WTC11 (cell line): ENCODE data around the gene CDCP1. TPM values are rescaled to one million over a fixed set of nuclear protein-coding genes. Genes with fewer than 3 reads are reported as not detected.

Experiments used
- ATAC-seq: fragments of 200-7000 bp; cut with Tn5 transposase; 2 replicates; pipeline ENCODE4 v1.10.0; 2021; ENCODE audit warnings: mild to moderate bottlenecking, moderate library complexity
- CTCF ChIA-PET: fragments of 300-600 bp; sonication (Branson Sonifier 250); formaldehyde crosslinking; loops from one replicate; lab custom pipeline; 2021; ENCODE audit warnings: antibody characterized with exemption; lab: Charles Lee
- POLR2A ChIA-PET: fragments of 350-600 bp; sonication (Branson Sonifier 250); formaldehyde crosslinking; loops from one replicate; lab custom pipeline; 2021; ENCODE audit warnings: antibody characterized with exemption; lab: Charles Lee
- DNase-seq: peaks from one replicate; pipeline ENCODE4 v3.0.0; 2021; ENCODE audit warnings: low spot score
- H3K27ac Mint-ChIP-seq: 2 replicates; pipeline ENCODE4 v1.8.0; 2021; ENCODE audit warnings: mixed read lengths
- H3K27me3 Mint-ChIP-seq: 2 replicates; pipeline ENCODE4 v1.8.0; 2021; ENCODE audit warnings: low read depth, mild to moderate bottlenecking, moderate library complexity, mixed read lengths
- H3K36me3 Mint-ChIP-seq: 2 replicates; pipeline ENCODE4 v1.8.0; 2021; ENCODE audit warnings: mixed read lengths
- H3K4me1 Mint-ChIP-seq: 2 replicates; pipeline ENCODE4 v1.8.0; 2022; ENCODE audit warnings: mixed read lengths
- H3K4me3 Mint-ChIP-seq: 2 replicates; pipeline ENCODE4 v1.8.0; 2021; ENCODE audit warnings: mild to moderate bottlenecking, moderate library complexity, mixed read lengths
- H3K9me3 Mint-ChIP-seq: 2 replicates; pipeline ENCODE4 v1.8.0; 2021; ENCODE audit warnings: mixed read lengths
- ATF1 ChIP-seq: sonication (generic); formaldehyde crosslinking; IDR thresholded peaks from 2 replicates; pipeline ENCODE4 v1.8.1; 2023; ENCODE audit warnings: mild to moderate bottlenecking, moderate library complexity, missing genetic modification reagents
- ATF3 ChIP-seq: sonication (generic); formaldehyde crosslinking; conservative IDR thresholded peaks from 2 replicates; pipeline ENCODE4 v1.8.1; 2022; ENCODE audit warnings: mild to moderate bottlenecking, missing genetic modification reagents
- CBFB ChIP-seq: sonication (generic); formaldehyde crosslinking; IDR thresholded peaks from 2 replicates; pipeline ENCODE4 v1.8.1; 2022; ENCODE audit warnings: mild to moderate bottlenecking, low read depth, missing genetic modification reagents
- ELF4 ChIP-seq: sonication (generic); formaldehyde crosslinking; IDR thresholded peaks from 2 replicates; pipeline ENCODE4 v1.8.1; 2022; ENCODE audit warnings: low read depth, mild to moderate bottlenecking, moderate library complexity, missing genetic modification reagents
- ESRRA ChIP-seq: sonication (generic); formaldehyde crosslinking; IDR thresholded peaks from 2 replicates; pipeline ENCODE4 v1.8.1; 2022; ENCODE audit warnings: mild to moderate bottlenecking, missing genetic modification reagents, borderline replicate concordance
- FOXK1 ChIP-seq: sonication (generic); formaldehyde crosslinking; IDR thresholded peaks from 2 replicates; pipeline ENCODE4 v1.8.0; 2022; ENCODE audit warnings: mild to moderate bottlenecking, moderate library complexity, missing genetic modification reagents
- FOXP1 ChIP-seq: sonication (generic); formaldehyde crosslinking; IDR thresholded peaks from 2 replicates; pipeline ENCODE4 v1.8.0; 2022; ENCODE audit warnings: missing genetic modification reagents, mild to moderate bottlenecking, moderate library complexity, borderline replicate concordance
- GRHL2 ChIP-seq: fragments of 250-450 bp; sonication (Bioruptor Pico); IDR thresholded peaks from 2 replicates; pipeline ENCODE4 v1.8.0; 2022; ENCODE audit warnings: mild to moderate bottlenecking, moderate library complexity; ENCODE audit not compliant: insufficient replicate concordance, severe bottlenecking
- KAT7 ChIP-seq: sonication (generic); formaldehyde crosslinking; IDR thresholded peaks from 2 replicates; pipeline ENCODE4 v1.8.1; 2023; ENCODE audit warnings: missing genetic modification reagents, mild to moderate bottlenecking, borderline replicate concordance
- NFYB ChIP-seq: sonication (generic); formaldehyde crosslinking; conservative IDR thresholded peaks from 2 replicates; pipeline ENCODE4 v1.8.0; 2022; ENCODE audit warnings: low read depth, missing genetic modification reagents
- NR1H2 ChIP-seq: sonication (generic); formaldehyde crosslinking; IDR thresholded peaks from 2 replicates; pipeline ENCODE4 v1.9.0; 2021; ENCODE audit warnings: mild to moderate bottlenecking, moderate library complexity, missing genetic modification reagents
- RORB ChIP-seq: fragments of 250-450 bp; sonication (Bioruptor Pico); IDR thresholded peaks from 2 replicates; pipeline ENCODE4 v1.9.0; 2021; ENCODE audit warnings: mild to moderate bottlenecking
- ZBTB21 ChIP-seq: sonication (generic); formaldehyde crosslinking; IDR thresholded peaks from 2 replicates; pipeline ENCODE4 v1.8.1; 2023; ENCODE audit warnings: mild to moderate bottlenecking, missing genetic modification reagents, borderline replicate concordance
- ZNF671 ChIP-seq: fragments of 250-450 bp; sonication (Bioruptor Pico); IDR thresholded peaks from 2 replicates; pipeline ENCODE4 v1.8.0; 2021; ENCODE audit warnings: mild to moderate bottlenecking
- total RNA-seq: library from RNA; stranded (reverse); gene quantifications from 3 replicates; pipeline ENCODE4 v1.2.3, GENCODE V29; 2021
- TF ChIP-seq, protein P1 (sequence below): sonication (generic); formaldehyde crosslinking; IDR thresholded peaks from 2 replicates; pipeline ENCODE4 v1.8.1; 2023; ENCODE audit warnings: mild to moderate bottlenecking, missing genetic modification reagents
- TF ChIP-seq, protein P2 (sequence below): sonication (generic); formaldehyde crosslinking; IDR thresholded peaks from 2 replicates; pipeline ENCODE4 v1.8.0; 2022; ENCODE audit warnings: mild to moderate bottlenecking, missing genetic modification reagents
- TF ChIP-seq, protein P3 (sequence below): sonication (generic); formaldehyde crosslinking; IDR thresholded peaks from 2 replicates; pipeline ENCODE4 v1.8.1; 2022; ENCODE audit warnings: mild to moderate bottlenecking, moderate library complexity, missing genetic modification reagents
- TF ChIP-seq, protein P4 (sequence below): sonication (generic); formaldehyde crosslinking; IDR thresholded peaks from 2 replicates; pipeline ENCODE4 v1.8.1; 2022; ENCODE audit warnings: mild to moderate bottlenecking, missing genetic modification reagents, moderate library complexity, borderline replicate concordance

Gene CDCP1
- total RNA-seq, 1 experiment from 2014 or later: 14.6 TPM

- TF ChIP-seq, protein P1, sequence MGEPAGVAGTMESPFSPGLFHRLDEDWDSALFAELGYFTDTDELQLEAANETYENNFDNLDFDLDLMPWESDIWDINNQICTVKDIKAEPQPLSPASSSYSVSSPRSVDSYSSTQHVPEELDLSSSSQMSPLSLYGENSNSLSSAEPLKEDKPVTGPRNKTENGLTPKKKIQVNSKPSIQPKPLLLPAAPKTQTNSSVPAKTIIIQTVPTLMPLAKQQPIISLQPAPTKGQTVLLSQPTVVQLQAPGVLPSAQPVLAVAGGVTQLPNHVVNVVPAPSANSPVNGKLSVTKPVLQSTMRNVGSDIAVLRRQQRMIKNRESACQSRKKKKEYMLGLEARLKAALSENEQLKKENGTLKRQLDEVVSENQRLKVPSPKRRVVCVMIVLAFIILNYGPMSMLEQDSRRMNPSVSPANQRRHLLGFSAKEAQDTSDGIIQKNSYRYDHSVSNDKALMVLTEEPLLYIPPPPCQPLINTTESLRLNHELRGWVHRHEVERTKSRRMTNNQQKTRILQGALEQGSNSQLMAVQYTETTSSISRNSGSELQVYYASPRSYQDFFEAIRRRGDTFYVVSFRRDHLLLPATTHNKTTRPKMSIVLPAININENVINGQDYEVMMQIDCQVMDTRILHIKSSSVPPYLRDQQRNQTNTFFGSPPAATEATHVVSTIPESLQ (CRISPR knock-in tag): no peak
- TF ChIP-seq ESRRA (CRISPR knock-in tag) (no peak), GRHL2 (CRISPR knock-in tag) (no peak)
These were observed 23.1 kb upstream of the CDCP1 start (continued) for GRCh38 chr3:45169125-45169904.

DNA sequence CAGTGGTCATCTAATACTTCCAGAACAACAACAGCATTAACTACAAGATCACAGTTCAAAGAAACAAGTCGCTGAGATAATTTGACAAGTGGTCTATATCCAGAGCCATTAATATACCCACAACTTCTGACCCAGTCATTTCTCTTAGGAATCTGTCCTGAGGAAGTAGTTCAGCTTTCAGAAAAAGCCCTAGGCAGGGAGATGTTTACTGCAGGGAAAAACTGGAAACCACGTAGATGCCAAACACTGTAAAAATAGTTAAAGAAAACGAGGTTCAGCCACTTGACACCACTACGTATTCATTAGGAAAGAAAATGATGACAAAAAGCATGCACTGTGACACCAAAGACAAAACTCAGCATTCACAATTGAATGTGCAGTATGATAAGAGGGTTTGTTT, 22.3 kb upstream of the CDCP1 start:
- CTCF ChIA-PET: interaction anchor here (0.6 kb wide), 1 partner anchor 42 kb away, joined by 3 read pairs; no protein-coding TSS in a partner anchor
- TF ChIP-seq RORB (CRISPR knock-in tag): no peak
- TF ChIP-seq, protein P2, sequence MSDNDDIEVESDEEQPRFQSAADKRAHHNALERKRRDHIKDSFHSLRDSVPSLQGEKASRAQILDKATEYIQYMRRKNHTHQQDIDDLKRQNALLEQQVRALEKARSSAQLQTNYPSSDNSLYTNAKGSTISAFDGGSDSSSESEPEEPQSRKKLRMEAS: no peak
- TF ChIP-seq ZBTB21 (CRISPR knock-in tag): no peak
- TF ChIP-seq NR1H2 (CRISPR knock-in tag): no peak
- TF ChIP-seq CBFB (CRISPR knock-in tag): no peak
- no peak for TF ChIP-seq NFYB (CRISPR knock-in tag)
- no peak for TF ChIP-seq ZNF671 (CRISPR knock-in tag)
- TF ChIP-seq, all 79 proteins: peak for 0
- POLR2A ChIA-PET: no interaction called here
- DNase-seq (no peak), ATAC-seq (no peak)
- H3K4me1 Mint-ChIP-seq: peaks cover 17% of the 10 kb centered on the region
- H3K4me3 Mint-ChIP-seq: no peak overlapping the region
- no peak overlapping the region for H3K27ac Mint-ChIP-seq
- no peaks in the 10 kb centered on the region for H3K9me3 Mint-ChIP-seq
- no peaks in the 10 kb centered on the region; the same call in 1 of the 2 replicates for H3K27me3 Mint-ChIP-seq
- no peaks in the 10 kb centered on the region for H3K36me3 Mint-ChIP-seq

GRCh38 chr3:45167011-45167911, 21.1 kb upstream of the CDCP1 start:
- H3K4me3 Mint-ChIP-seq: peak overlapping the region; percentile 37; the same call in 1 of the 2 replicates
- peaks cover 21% of the 10 kb centered on the region for H3K4me1 Mint-ChIP-seq
- no peaks in the 10 kb centered on the region for H3K36me3 Mint-ChIP-seq
- no peaks in the 10 kb centered on the region for H3K9me3 Mint-ChIP-seq
- H3K27ac Mint-ChIP-seq: peak overlapping the region; percentile 92
- CTCF ChIA-PET: interaction anchor here (0.6 kb wide), 1 partner anchor 43 kb away, joined by 3 read pairs; no protein-coding TSS in a partner anchor
- DNase-seq (peak; percentile 84), ATAC-seq (peak; percentile 98)
- no peaks in the 10 kb centered on the region; the same call in 1 of the 2 replicates for H3K27me3 Mint-ChIP-seq
- POLR2A ChIA-PET: no interaction called here
- TF ChIP-seq, protein P2: 0 out of 2 replicates have a peak, but pooled peaks have one; percentile 27
- TF ChIP-seq, protein P3, sequence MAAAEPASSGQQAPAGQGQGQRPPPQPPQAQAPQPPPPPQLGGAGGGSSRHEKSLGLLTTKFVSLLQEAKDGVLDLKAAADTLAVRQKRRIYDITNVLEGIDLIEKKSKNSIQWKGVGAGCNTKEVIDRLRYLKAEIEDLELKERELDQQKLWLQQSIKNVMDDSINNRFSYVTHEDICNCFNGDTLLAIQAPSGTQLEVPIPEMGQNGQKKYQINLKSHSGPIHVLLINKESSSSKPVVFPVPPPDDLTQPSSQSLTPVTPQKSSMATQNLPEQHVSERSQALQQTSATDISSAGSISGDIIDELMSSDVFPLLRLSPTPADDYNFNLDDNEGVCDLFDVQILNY (CRISPR knock-in tag): no peak
- TF ChIP-seq FOXK1 (CRISPR knock-in tag) (peak; percentile 40; the same call in 1 of the 2 replicates), ATF1 (no peak)

- Mint-ChIP-seq H3K27ac (no peak overlapping the region), H3K4me1 (peaks cover 21% of the 10 kb centered on the region), H3K9me3 (no peaks in the 10 kb centered on the region), H3K4me3 (no peak overlapping the region), H3K36me3 (no peaks in the 10 kb centered on the region), H3K27me3 (no peaks in the 10 kb centered on the region; the same call in 1 of the 2 replicates)
- ATAC-seq (no peak), DNase-seq (no peak)
- ChIA-PET CTCF (no interaction called here), POLR2A (no interaction called here)
- TF ChIP-seq FOXP1 (CRISPR knock-in tag) (no peak), ELF4 (CRISPR knock-in tag) (no peak), ATF3 (CRISPR knock-in tag) (no peak), KAT7 (CRISPR knock-in tag) (no peak)
- TF ChIP-seq, protein P4, sequence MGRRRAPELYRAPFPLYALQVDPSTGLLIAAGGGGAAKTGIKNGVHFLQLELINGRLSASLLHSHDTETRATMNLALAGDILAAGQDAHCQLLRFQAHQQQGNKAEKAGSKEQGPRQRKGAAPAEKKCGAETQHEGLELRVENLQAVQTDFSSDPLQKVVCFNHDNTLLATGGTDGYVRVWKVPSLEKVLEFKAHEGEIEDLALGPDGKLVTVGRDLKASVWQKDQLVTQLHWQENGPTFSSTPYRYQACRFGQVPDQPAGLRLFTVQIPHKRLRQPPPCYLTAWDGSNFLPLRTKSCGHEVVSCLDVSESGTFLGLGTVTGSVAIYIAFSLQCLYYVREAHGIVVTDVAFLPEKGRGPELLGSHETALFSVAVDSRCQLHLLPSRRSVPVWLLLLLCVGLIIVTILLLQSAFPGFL: no peak
These were observed 20.2 kb upstream of the CDCP1 start for GRCh38 chr3:45166321-45166879.
